Sigmoid colon (tissue), 3 donors: ENCODE results near the gene RCOR1.

Experiments
- POLR2A ChIP-seq, 2 donors: fragments of 450-650 bp; IDR thresholded peaks; one replicate each; pipeline ENCODE4 v1.6.1; 2016; ENCODE audit warnings: antibody characterized with exemption in 2 of 2, mild to moderate bottlenecking in 2 of 2, moderate library complexity in 2 of 2
- TF ChIP-seq, protein P1 (sequence below), 4 experiments: fragments of 450-650 bp in 3 of 4; fragments of 200-600 bp in 1 of 4; IDR thresholded peaks; one replicate each; pipeline ENCODE4 v1.5.1; 2016 to 2019; ENCODE audit warnings: antibody characterized with exemption in 4 of 4, mild to moderate bottlenecking in 3 of 4, moderate library complexity in 2 of 4

DNA sequence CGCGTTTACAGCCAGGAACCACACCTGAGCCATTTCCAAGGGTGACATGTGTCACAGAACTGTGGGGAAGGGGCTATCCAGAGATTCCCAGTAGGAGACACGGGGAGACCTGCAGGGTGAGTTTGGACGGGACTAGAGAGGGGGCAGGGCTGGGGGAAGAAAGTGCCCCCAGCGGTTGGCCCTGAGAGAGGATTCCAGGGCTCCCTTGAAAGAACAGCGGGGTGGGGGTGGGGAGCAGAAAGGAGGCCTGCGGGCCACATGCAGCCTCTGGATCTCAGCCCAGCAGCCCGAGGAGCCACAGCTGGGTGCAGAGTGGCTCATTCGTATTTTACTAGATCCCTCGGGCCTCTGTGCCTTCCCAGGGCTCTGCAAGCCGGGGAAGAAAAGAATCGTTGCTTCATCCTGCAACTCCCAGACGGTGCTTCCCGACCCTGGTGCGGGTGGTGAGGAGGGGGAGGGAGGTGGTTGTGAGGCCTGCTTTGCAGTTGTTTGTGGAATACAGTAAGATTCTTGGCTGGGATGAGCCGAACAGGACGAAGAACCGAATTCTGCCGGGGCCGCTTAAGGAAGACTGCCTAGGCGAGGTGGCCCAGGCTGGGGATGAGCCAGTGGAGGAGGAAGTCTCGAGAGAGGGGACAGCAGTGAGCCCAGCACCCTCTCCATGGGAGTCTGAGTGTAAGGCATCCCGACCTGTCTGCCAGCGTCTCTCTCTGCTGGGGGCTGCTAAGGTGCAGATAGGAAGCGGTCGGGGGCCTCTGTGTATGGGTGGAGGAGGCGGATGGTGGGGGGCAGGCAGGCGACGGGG lies 46.8 kb upstream of the RCOR1 start:
- TF ChIP-seq, protein P1, sequence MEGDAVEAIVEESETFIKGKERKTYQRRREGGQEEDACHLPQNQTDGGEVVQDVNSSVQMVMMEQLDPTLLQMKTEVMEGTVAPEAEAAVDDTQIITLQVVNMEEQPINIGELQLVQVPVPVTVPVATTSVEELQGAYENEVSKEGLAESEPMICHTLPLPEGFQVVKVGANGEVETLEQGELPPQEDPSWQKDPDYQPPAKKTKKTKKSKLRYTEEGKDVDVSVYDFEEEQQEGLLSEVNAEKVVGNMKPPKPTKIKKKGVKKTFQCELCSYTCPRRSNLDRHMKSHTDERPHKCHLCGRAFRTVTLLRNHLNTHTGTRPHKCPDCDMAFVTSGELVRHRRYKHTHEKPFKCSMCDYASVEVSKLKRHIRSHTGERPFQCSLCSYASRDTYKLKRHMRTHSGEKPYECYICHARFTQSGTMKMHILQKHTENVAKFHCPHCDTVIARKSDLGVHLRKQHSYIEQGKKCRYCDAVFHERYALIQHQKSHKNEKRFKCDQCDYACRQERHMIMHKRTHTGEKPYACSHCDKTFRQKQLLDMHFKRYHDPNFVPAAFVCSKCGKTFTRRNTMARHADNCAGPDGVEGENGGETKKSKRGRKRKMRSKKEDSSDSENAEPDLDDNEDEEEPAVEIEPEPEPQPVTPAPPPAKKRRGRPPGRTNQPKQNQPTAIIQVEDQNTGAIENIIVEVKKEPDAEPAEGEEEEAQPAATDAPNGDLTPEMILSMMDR (IDR thresholded peaks at IDR 0.05): no peak
- TF ChIP-seq POLR2A (IDR thresholded peaks at IDR 0.05): no peak
